LNCaP clone FGC (cell line): ENCODE data around the gene DPM2.

Source experiments
- DNase-seq: peaks from one replicate; pipeline ENCODE4 v3.0.0-alpha.2; 2011; ENCODE audit warnings: low read depth
- H3K4me3 ChIP-seq: 2 replicates; pipeline ENCODE4 v1.5.1; 2011; ENCODE audit warnings: mild to moderate bottlenecking, low read depth, low read length, control low read depth
- CTCF ChIP-seq: IDR thresholded peaks from 2 replicates; pipeline ENCODE4 v1.5.1; 2012; ENCODE audit warnings: mild to moderate bottlenecking; ENCODE audit not compliant: control insufficient read depth, insufficient read depth; ENCODE audit errors: extremely low read depth

Gene DPM2

GRCh38 chr9:127943731-127944144 is 6.1 kb upstream of the DPM2 start:
- no peak overlapping the region for H3K4me3 ChIP-seq
- no peak for DNase-seq
- peak; percentile 97 for TF ChIP-seq CTCF

- H3K4me3 ChIP-seq: no peak overlapping the region
- no peak for TF ChIP-seq CTCF
- no peak for DNase-seq
These were observed 5.5 kb upstream of the DPM2 start for GRCh38 chr9:127943011-127943662.

- TF ChIP-seq CTCF: peak; percentile 91
- no peak for DNase-seq
- no peak overlapping the region for H3K4me3 ChIP-seq
These were observed 4.8 kb upstream of the DPM2 start for GRCh38 chr9:127942216-127943010.

- no peak for DNase-seq
- H3K4me3 ChIP-seq: no peak overlapping the region
- no peak for TF ChIP-seq CTCF
These were observed 4.2 kb upstream of the DPM2 start for GRCh38 chr9:127941961-127942215.

- DNase-seq: no peak
- no peak for TF ChIP-seq CTCF
These were observed 3.7 kb upstream of the DPM2 start for GRCh38 chr9:127941062-127941960.

GRCh38 chr9:127940593-127940992 is 2.9 kb upstream of the DPM2 start:
- no peak for TF ChIP-seq CTCF
- DNase-seq: no peak
- no peak overlapping the region for H3K4me3 ChIP-seq

More at GRCh38 chr9:127941062-127941960, 3.7 kb upstream of the DPM2 start:
- H3K4me3 ChIP-seq: no peak overlapping the region
